ENCODE results near the gene MACROH2A1. TPM values are rescaled to one million over a fixed set of nuclear protein-coding genes. Genes with fewer than 3 reads are reported as not detected.

MACROH2A1 gene
- total and polyA plus RNA-seq, 9 of the 15 experiments (the other 6 are each of a cell fraction or from before 2014, with no cell fraction given) = 44.9 to 289 (median 193) TPM

- no peak for TF ChIP-seq HDAC6 (IDR thresholded peaks at IDR 0.05; ENCODE audit: low read depth, low read length)
- TF ChIP-seq ZNF436 (CRISPR knock-in tag; IDR thresholded peaks at IDR 0.05) = no peak
- no peak for TF ChIP-seq ZNF766 (CRISPR knock-in tag; conservative IDR thresholded peaks at IDR 0.05)
- TF ChIP-seq ZNF253 (CRISPR knock-in tag; conservative IDR thresholded peaks at IDR 0.05) = no peak
- no peak for TF ChIP-seq MTA3 (IDR thresholded peaks at IDR 0.05; ENCODE audit: borderline replicate concordance)
- TF ChIP-seq, protein P1, sequence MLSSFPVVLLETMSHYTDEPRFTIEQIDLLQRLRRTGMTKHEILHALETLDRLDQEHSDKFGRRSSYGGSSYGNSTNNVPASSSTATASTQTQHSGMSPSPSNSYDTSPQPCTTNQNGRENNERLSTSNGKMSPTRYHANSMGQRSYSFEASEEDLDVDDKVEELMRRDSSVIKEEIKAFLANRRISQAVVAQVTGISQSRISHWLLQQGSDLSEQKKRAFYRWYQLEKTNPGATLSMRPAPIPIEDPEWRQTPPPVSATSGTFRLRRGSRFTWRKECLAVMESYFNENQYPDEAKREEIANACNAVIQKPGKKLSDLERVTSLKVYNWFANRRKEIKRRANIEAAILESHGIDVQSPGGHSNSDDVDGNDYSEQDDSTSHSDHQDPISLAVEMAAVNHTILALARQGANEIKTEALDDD (IDR thresholded peaks at IDR 0.05) = no peak
- TF ChIP-seq RBM17 (IDR thresholded peaks at IDR 0.05; ENCODE audit: borderline replicate concordance, low read depth, low read length) = no peak
- TF ChIP-seq ZMIZ1 (IDR thresholded peaks at IDR 0.05; ENCODE audit: low read depth in 2 of 2, low read length in 2 of 2) = no peak
- TF ChIP-seq ETV5 (CRISPR knock-in tag; IDR thresholded peaks at IDR 0.05; ENCODE audit: low read depth) = no peak
- TF ChIP-seq ZBTB40 (IDR thresholded peaks at IDR 0.05) = no peak
- no peak for TF ChIP-seq ZBTB40 (CRISPR knock-in tag; IDR thresholded peaks at IDR 0.05)
- TF ChIP-seq JUN (IDR thresholded peaks at IDR 0.05; ENCODE audit: borderline replicate concordance, low read depth, low read length) = no peak
- TF ChIP-seq JUN (CRISPR knock-in tag; IDR thresholded peaks at IDR 0.05; ENCODE audit: borderline replicate concordance) = no peak
Measured at GRCh38 chr5:135310328-135310989, 88.6 kb downstream of the MACROH2A1 start (continued).

All from K562 (cell line).